Stimulated activated CD8-positive, alpha-beta memory T cell treated with anti-CD3 and anti-CD28 coated beads, Interleukin-2, amount 100 ng/mL, for 1 hour (primary cell): ENCODE measurements around the gene SNORC.

Experiments used
- DNase-seq, 2 donors: peaks; one replicate each; pipeline ENCODE4 v3.0.0-alpha.2; 2020; ENCODE audit warnings: low read depth in 2 of 2

SNORC gene

DNA sequence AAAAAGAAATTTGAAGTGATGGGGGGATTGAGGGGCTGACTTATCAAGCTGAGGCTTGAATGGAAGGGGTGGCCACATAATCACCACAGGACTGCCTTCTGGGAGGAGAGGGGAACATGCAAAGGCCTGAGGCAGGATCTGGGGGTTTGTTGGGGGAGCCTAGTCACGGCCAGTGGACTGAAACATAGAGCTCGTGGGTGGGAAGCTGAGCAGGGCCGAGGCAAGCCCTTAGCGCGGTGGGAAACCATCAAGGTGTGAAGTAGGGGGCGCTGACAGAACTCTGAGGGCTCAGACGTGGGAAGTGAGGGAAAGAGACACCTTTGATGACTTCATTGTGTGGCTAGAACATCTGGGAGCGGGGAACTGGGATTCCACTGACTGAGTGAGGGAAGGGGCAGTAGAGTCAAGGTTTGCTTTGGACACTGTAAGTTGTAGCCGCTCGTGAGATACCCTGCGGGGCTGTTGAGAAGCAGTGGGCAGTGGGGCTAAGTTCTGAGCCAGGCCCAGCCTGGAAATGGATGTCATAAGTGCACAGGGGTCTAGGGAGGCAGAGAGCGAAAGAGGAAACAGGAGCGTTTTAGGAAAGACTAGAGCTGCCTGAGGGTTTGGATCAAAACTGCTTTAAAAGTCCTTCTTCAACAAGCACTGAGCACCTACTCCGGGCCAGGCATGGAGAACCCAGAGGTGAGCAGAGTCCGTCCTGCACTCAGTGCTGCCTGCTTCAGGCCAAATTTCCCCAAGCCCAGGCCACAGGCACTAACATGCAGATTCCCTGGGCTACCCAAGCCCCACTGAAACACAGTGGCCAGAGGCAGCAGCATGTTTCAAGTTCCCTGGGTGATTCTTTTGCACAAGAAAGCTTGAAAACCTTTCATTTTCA lies 686 bp upstream of the SNORC start:
- no peak for DNase-seq

DNA sequence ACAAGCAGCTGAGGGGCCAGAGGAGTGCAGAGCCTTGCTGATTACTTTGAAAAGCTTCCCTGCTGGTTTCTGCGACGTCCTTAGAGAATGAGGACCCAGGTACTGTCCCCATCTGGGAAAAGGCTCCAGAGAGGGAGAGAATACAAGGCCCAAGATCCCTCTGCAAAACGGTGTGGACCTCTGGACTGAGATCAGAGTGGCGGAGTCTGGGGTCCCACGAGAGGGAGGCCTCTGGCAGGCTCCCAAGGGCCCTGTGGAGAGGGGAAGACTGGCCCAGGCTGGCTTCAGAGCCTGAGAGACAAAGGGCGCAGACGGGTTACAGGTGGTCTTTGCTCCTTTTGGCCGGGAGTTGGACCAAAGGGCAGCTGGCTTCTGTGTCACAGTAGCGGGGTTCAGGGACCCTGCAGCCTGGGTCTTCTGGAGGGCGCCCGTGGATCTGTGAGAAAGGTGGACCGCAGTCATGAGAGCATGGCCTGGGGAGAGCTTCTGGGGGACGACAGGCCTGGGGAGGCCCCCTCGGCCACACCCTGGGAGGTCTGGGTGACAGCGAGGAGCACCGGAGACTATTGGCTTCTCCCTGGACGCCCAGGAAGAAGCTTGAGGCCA lies 805 bp downstream of the SNORC start:
- no peak for DNase-seq

DNA sequence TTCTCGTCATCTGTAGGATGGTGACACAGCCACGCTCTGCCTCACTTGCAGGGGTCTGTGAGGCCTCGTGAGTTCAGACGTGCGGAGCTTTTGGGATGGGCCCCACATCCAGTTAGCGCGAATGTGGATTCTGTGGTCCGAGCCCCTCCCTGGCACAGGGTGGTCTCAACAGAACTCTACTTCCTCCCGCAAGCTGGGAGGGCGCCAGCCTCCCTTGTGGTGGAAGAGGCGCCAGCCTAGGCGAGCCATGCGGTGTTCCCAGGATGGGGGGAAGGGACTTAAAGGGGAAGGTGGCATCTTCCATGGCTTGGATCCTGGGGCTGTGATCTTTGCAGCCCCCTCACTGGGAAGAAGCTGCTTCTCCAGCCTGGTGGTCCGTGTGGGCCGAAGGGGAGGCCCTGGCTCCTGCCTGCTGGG lies 1.4 kb downstream of the SNORC start:
- DNase-seq: no peak

DNA sequence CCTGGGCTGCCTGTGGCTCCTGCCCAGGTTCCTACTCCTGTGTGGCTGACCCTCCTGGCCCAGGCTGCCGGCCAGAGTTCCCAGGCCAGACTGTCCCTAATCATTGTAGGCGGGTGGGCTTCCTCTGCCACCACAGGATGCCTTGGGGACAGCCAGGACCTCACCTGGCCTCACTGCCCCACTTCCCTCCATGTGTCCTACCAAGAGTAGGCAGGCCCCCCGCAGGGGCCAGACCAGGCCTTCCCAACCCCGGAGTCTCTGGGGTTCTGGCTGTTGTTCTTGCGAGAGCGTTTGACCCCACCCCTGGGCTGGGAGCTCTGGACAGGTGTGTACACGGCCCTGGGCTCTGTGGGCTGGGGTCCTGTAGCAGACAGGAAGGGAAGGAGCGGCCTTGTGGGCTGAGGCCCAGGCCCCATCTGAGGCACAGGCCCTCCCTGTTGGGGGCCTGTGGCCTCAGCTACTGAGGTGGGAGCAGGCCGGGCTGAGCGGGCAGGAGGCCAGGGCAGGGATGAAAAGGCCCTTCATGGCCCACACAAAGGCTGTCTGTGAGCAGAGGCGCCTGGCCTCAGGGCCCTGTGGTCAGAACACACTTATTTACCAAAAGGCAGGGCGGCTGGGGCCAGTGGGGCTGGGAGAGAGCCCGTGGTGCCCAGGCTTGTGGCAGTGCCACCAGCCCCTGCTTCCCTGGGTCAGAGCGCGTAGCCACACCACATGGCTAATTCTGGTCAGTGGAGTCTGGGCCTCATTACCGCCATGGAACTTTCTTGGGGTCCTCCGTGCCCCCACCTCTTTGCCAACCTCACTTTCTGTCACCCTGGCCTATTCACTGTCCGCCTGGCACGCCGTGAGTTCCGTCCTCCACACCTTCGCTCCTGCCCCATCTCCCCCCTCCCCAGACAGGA lies 2.0 kb downstream of the SNORC start:
- DNase-seq: no peak

DNA sequence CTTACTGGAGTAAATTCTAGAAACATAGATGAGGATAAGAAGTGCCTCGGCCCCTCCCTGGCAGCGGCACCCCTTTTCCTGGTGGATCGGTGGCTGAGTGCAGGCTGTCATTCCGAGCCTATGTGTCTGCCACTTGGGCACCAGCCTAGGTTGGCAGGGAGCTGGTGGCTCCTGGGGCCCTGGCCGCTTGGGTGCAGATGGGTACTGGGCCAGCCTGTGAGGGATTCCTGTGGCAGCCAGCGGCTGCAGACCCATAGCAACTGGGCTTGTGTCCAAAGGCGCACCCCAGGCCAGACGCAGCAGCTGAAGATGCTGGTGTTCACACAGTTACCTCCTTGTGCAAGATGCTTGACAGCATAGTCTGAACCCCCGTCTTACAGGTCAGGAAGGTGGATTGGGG lies 2.8 kb downstream of the SNORC start:
- no peak for DNase-seq

DNA sequence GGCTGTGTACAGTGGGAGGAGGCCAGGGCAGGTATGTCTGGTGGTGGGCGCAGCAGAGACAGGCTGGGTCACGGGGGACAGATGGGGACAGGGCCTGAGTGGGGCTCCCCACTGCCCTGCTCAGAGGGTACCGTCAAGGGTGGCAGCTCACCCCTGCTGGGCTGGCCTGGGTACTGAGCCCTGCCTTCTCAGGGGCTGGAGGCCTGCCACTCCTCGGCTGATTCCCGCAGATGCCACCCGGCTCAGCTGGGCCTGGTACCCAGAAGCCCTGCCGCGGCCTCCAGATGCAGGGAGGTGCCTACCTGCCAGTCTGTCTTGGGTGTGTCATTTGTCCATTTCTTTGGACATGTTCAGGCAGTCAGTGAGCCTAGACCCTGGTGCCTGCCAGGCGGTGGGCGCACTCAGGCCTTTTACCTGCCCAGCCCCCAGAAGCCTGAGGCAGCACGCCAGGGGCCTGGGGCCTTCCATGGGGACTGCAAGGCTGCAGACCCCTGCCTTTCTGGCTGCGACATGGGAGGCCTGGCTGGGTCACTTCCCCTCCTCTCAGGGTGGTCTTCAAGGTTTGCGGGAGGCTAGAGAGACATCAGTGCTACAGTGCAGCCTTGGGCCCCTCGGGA lies 3.3 kb downstream of the SNORC start:
- DNase-seq: no peak

DNA sequence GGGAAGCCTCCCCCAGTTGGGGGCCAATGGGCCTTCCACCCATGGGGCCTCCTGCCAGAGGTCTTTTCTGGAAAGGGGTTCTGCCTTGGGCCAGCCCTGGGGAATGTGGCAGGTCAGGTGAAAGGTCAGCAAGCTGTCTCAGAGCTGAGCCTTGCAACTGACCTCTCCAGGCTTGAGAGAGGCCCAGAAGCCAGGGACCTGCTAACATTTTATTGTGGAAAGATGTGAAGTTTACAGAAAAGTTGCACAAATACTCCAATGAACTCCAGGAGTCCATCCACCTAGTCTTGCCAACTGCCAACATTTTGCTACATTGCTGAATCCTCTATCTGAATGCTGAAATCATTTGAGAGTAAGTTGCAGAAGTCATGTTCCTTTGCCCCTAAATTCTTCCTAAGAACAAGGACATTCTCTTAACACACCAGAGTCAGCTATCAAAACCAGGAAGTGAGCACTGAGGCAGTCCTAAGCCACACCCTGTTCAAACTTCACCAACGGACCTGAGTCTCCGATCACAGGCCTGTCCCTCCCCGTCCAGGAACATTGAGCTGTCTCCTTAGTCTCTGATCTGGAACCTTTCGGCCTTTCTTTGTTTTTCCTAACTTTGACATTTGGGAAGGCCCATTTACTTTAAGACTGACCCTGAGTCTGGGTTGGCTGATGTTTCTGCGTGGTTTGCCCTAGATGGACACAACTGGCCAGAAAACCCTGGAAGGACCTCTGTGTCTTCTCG lies 4.0 kb downstream of the SNORC start:
- no peak for DNase-seq

DNA sequence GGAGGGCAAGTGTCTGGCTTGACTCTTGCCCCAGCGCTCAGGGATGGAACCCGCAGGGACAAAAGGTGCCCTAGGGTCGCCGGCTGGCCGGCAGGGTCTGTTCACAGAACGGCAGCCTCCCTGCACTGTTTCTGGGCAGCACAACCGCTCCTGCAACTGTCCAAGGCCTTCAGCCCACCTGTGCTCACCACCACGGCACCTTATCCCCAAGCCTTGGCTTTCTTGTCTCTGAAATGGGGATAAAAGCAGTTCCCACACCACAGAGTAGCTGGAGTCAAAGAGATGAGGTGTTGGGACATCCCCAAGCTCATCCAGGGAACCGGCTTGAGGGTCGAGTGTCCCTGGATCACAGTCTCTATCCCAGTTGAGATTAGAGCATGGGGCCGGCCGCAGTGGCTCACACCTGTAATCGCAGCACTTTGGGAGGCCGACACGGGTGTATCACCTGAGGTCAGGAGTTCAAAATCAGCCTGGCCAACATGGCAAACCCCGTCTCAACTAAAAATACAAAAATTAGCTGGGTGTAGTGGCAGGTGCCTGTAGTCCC lies 4.7 kb downstream of the SNORC start:
- DNase-seq: no peak

DNA sequence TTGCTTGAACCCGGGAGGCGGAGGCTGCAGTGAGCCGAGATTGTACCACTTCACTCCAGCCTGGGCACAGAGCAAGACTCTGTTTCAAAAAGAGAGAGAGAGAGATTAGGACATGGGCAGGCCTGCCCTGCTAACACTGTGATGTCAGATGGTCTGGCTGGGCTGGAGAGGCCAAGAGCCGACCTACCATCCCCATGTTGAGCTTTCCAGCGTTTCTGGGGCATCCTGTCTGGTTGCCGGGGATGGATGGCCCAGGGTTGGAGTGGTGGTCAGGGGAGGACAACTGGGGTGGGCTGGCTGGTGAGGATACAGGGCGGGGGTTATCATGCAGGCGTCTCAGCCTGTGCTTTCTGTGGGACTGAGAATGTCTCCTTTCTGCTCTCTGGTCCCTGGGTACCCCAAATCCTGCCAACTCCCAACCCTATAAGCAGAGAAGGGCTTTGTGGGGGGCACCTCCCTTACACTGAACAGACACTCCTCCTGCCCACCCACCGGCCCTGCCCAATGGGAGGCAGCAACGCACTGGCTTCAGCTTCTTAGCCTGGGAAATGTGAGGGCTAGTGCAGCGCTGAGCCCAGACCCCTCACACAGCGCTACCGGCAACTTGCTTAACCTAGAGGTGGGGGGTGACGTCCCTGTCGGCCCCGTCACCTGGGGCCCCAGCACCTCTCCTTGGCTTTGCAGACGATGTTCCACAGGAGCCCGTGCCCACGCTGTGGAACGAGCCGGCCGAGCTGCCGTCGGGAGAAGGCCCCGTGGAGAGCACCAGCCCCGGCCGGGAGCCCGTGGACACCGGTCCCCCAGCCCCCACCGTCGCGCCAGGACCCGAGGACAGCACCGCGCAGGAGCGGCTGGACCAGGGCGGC lies 5.4 kb downstream of the SNORC start:
- no peak for DNase-seq

DNA sequence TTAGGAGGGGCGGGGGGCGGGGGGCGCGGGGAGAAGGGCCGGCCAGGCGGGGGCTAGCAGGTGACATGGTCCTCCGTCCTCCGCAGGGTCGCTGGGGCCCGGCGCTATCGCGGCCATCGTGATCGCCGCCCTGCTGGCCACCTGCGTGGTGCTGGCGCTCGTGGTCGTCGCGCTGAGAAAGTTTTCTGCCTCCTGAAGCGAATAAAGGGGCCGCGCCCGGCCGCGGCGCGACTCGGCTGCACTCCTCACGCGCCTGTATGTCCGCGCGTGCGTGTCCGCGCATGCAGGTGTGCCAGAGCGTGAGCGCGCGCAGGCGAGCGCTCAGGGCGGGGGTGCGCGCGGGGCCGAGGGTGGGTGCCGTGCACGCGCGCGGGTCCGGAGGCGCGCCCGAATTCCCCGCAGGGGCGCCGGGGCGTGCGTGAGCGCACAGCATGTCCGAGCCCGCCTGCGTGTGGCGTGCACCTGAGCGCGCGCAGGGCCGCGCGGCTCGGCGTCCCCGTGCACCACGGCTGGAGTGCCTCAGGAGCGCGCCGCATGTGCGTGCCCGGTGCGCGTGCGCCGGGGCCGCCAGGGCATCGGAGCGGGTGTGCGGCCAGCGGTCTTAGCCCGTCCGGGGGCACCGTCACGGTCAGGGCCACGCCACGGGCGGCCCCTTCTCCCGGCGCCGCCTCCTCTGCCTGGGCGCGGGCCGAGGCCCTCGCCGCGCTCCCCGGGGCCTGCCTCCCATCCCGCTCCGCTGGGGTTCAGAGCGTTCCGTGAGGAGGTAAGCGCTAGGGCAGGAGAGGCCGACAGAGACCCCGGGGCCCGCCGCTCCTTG lies 6.3 kb downstream of the SNORC start:
- no peak for DNase-seq

DNA sequence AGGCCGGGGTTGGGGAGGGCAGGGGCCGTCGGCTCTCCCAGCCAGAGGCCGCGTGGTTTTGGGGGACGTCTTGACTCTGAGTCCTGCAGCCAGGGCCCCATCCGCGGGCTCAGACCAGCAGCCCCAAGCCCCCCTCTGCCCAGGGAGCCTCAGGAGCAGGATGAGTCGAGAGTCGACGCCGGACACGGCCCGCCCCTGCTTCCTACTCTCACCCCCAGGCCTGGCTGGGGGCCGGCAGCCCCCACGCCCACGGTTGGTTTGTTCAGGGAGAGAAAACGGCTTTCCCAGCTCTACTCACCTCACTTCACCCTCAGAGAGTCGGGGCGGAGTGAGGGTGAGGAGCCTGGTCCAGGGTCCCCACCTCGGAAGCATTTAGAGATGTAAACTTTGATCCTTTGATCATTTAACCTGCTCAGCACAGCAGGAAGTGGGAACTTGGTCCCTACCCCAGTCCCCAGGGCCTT lies 6.9 kb downstream of the SNORC start:
- no peak for DNase-seq

DNA sequence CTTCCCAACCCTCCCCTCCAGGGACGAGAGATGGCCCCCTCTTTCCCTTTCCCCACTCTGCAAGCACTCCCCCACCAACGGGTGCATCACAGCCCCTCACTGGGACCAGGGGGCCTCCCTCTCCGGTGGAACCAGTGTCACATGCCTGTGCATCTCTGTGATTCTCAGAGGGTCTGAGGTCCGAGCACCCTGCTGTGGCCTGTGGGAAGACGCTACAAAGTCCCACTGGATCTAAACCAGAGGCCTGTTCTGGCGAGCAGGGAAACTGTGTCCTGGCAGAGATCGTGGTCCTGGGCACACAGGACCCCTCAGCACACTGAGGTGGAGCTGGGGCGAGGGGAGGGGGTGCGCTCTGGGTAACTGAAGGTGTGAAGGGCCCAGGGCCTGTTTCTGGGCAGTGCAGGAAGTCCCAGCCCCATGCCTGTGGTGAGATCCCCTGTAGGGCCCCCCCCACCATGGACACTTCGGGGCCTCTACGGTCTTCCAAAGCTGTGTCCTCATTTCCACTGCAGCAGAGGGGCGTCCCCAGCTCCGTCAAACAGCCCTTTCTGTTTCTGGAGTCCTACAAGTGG lies 8.0 kb downstream of the SNORC start:
- no peak for DNase-seq

DNA sequence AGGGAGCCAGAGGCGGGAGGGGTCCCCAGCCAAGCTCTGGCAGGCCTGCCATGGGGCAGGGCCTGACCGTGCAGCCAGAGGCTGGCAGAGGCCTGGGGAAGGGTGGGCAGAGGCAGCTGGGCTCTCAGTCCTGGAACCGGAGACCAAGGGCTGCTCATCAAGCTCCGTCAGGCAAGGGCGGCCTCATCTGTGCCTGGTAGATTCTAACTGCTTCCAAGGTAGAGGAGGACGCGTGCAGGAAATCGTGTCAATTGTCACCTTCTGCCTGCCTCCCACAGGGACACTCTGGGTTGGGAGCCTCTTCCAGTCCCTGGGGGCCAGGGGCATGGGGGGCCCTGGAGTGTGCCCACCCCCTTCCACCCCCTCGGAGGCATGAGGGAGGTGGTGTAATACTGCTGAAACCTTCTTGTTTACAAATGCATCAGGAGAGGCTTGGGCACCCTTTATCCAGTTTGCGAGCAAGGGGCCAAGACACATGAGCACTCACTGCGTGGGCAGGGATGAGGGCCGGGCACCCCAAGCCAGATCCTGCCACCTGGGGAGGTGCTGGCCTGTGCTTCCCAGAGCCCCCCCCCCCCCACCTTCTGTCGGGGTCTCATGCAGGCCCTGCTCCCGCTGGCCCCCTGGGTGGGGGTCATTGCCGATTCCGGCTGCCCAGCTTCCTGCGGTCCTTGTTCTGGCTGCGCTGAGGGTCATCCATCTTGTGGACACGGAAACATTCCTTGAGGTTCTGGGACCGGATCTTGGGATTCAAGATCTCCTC lies 9.0 kb downstream of the SNORC start:
- DNase-seq: no peak

DNA sequence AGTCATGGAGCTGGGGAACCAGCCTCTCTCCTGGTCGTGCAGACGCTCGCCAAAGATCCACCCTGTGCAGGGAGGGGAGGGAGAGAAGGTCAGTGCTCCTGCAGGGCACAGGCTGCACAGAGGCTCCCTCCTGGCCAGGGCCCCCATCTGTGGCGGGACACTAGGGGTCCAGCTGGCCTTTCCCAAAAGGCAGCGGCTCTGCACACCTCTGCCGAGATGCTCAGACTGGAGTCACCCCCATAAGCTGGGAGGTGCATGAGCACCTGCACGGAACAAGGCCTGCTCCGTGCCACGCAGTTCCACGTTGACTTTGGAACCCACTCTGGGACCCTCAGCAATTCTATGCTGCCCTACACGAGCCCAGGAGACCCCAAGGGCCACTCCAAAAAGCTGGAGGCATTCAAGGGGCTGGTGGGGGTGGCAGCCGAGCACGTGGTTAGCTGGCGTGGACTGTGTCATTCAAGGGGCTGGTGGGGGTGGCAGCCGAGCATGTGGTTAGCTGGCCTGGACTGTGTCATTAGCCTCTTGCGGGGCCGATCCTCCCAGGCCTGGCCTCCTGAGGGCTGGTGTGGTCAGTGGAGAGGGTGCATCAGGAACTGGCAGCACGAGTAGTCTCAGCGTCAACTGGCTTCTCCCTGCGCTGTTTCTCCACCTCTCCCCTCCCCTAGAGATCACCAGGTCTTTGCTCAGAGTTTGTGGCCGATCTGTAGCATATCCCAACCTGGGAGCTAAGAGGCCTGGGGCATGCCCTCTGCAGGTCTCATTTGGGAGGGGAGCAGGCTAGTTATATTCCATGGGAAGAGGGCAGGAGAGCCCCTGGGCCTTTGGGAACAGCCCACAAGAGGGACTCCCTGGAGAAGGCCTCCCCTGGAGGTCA lies 9.8 kb downstream of the SNORC start:
- DNase-seq: no peak

DNA sequence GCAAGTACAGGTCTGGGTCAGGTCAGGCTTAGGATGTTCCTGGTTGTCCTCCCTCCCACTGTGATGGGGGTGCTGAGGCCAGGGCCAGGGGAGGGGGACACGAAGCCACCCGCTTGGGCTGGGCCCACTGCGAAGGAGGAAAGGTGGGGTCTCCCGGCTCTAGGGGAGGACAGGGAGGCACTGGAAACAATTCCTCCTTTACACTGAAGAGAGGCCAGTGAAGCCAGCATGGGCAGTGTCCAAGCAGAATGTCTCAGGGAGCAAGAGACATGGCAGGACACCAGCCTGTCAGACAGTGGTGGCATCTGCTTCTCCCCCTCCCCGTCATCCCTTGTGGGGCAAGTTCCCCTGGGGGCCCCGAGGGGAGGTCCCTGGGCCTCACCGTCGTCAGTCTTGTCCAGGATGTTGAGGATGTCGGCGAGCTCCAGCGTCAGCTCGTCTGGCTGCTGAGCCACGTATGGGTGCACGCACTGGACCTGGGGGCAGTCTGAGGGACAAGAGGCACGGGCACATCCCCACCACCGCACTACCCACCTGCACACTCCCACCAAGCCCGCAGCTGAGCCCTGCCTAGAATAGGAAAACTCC lies 10.8 kb downstream of the SNORC start:
- no peak for DNase-seq

DNA sequence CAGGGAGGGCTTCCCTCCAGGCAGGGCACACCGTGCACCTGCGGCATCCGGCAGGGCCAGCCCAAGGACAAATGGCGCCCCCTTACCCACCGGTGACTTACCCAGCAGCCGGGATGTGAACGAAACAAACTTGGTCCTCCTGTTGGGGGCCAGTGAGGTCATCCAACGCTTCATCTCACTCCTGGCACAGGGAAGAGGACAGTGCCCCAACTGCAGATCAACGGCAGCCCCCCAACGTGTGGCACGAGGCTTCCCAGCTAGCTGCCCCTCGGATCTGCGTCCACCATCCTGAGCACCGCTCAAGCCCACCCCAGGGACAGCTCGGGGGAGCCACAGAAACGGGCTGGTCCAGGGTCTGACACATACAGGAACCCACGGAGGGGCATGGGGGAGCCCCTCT lies 12.0 kb downstream of the SNORC start:
- DNase-seq: no peak
